Liver (tissue), 9 donors: ENCODE data around the gene ASIC2. TPM values are rescaled to one million over a fixed set of nuclear protein-coding genes. Genes with fewer than 3 reads are reported as not detected.

ENCODE experiments used
- DNase-seq: peaks from one replicate; pipeline ENCODE4 v3.0.0-alpha.2; 2017; ENCODE audit warnings: low spot score
- H3K27ac ChIP-seq, 2 donors: one replicate each; pipeline ENCODE4 v1.7.0; 2013; ENCODE audit warnings: inconsistent platforms in 2 of 2, low read length in 2 of 2, control low read depth in 1 of 2, low read depth in 1 of 2, mild to moderate bottlenecking in 1 of 2
- H3K27me3 ChIP-seq, 4 donors: one replicate each; pipeline versions ENCODE4 v1.6.1 to v1.7.0; 2013; ENCODE audit warnings: low read length in 3 of 4, inconsistent platforms in 1 of 4, mild to moderate bottlenecking in 1 of 4, moderate library complexity in 1 of 4; ENCODE audit not compliant: control insufficient read depth in 4 of 4, insufficient read depth in 4 of 4
- H3K36me3 ChIP-seq, 4 donors: one replicate each; pipeline versions ENCODE4 v1.6.1 to v1.7.0; 2013; ENCODE audit warnings: low read length in 3 of 4, mild to moderate bottlenecking in 3 of 4, low read depth in 1 of 4, moderate library complexity in 1 of 4; ENCODE audit not compliant: control insufficient read depth in 4 of 4, insufficient read depth in 3 of 4
- H3K4me1 ChIP-seq, 4 donors: one replicate each; pipeline versions ENCODE4 v1.6.1 to v1.7.0; 2013; ENCODE audit warnings: low read length in 3 of 4, mild to moderate bottlenecking in 3 of 4, moderate library complexity in 1 of 4; ENCODE audit not compliant: control insufficient read depth in 4 of 4, insufficient read depth in 4 of 4
- H3K4me3 ChIP-seq, 3 donors: one replicate each; pipeline versions ENCODE4 v1.6.1 to v1.7.0; 2013; ENCODE audit warnings: low read length in 3 of 3, control low read depth in 1 of 3, low read depth in 1 of 3, mild to moderate bottlenecking in 1 of 3
- H3K9ac ChIP-seq, 2 donors: one replicate each; pipeline ENCODE4 v1.7.0; 2013; ENCODE audit warnings: low read length in 2 of 2, mild to moderate bottlenecking in 2 of 2, moderate library complexity in 2 of 2, control low read depth in 1 of 2, low read depth in 1 of 2
- H3K9me3 ChIP-seq, 4 donors: one replicate each; pipeline versions ENCODE4 v1.6.1 to v1.7.0; 2013; ENCODE audit warnings: low read length in 3 of 4; ENCODE audit not compliant: control insufficient read depth in 4 of 4
- EGR1 ChIP-seq, 2 donors: IDR thresholded peaks; 2 replicates each; pipeline ENCODE4 v1.6.1; 2016 to 2018; ENCODE audit warnings: antibody characterized with exemption in 2 of 2, low read depth in 2 of 2
- FOXA1 ChIP-seq: IDR thresholded peaks from 2 replicates; pipeline ENCODE4 v1.6.1; 2016; ENCODE audit warnings: antibody characterized with exemption
- FOXA2 ChIP-seq: IDR thresholded peaks from 2 replicates; pipeline ENCODE4 v1.6.1; 2016; ENCODE audit warnings: antibody characterized with exemption
- GABPA ChIP-seq, 2 donors: IDR thresholded peaks in 1 of 2; conservative IDR thresholded peaks in 1 of 2; 2 replicates each; pipeline ENCODE4 v1.6.1; 2016; ENCODE audit warnings: antibody characterized with exemption in 2 of 2, mild to moderate bottlenecking in 1 of 2, moderate library complexity in 1 of 2
- HNF4A ChIP-seq, 2 donors: conservative IDR thresholded peaks; 2 replicates each; pipeline ENCODE4 v1.6.1; 2016; ENCODE audit warnings: antibody characterized with exemption in 2 of 2, mild to moderate bottlenecking in 2 of 2
- HNF4G ChIP-seq: IDR thresholded peaks from 2 replicates; pipeline ENCODE4 v1.6.1; 2016; ENCODE audit warnings: antibody characterized with exemption
- JUND ChIP-seq, 2 donors: IDR thresholded peaks; 2 replicates each; pipeline ENCODE4 v1.6.1; 2016; ENCODE audit warnings: antibody characterized with exemption in 2 of 2
- NR2F2 ChIP-seq: IDR thresholded peaks from 2 replicates; pipeline ENCODE4 v1.6.1; 2016; ENCODE audit warnings: antibody characterized with exemption
- RAD21 ChIP-seq, 2 donors: IDR thresholded peaks; 2 replicates each; pipeline ENCODE4 v1.6.1; 2016; ENCODE audit warnings: antibody characterized with exemption in 2 of 2, mild to moderate bottlenecking in 2 of 2
- RXRA ChIP-seq, 2 donors: IDR thresholded peaks; 2 replicates each; pipeline ENCODE4 v1.6.1; 2017 to 2018; ENCODE audit warnings: antibody characterized with exemption in 2 of 2, mild to moderate bottlenecking in 1 of 2
- SP1 ChIP-seq: IDR thresholded peaks from 2 replicates; pipeline ENCODE4 v1.6.1; 2018; ENCODE audit warnings: antibody characterized with exemption, mild to moderate bottlenecking
- TAF1 ChIP-seq: conservative IDR thresholded peaks from 2 replicates; pipeline ENCODE4 v1.6.1; 2016; ENCODE audit warnings: antibody characterized with exemption, mild to moderate bottlenecking
- YY1 ChIP-seq: IDR thresholded peaks from 2 replicates; pipeline ENCODE4 v1.6.1; 2016; ENCODE audit warnings: antibody characterized with exemption, mild to moderate bottlenecking
- WGBS: extraction: QIAGEN DNeasy Blood & Tissue Kit; methylation state at CpG from one replicate; pipeline ENCODE4 v1.1.7; 2013; 5-methylcytosine and 5-hydroxymethylcytosine counted together
- polyA plus RNA-seq, 2 donors: library from polyadenylated mRNA; stranded (reverse) in 1 of 2; unstranded in 1 of 2; fragments of 200-250 nt in 1 of 2; fragments of >200 nt in 1 of 2; fragmentation: Nextera tagmentation in 1 of 2; extraction: Ambion mirVana in 1 of 2; gene quantifications; one replicate each; pipeline versions ENCODE4 v1.2.1 to v1.2.3, GENCODE V29; 2013 to 2015
- total RNA-seq, 2 donors: library from RNA; depleted of rRNA; stranded (reverse); fragments of >200 nt; gene quantifications; one replicate each; pipeline ENCODE4 v1.2.3, GENCODE V29; 2014
- TF ChIP-seq, protein P1 (sequence below): IDR thresholded peaks from 2 replicates; pipeline ENCODE4 v1.6.1; 2016; ENCODE audit warnings: antibody characterized with exemption
- TF ChIP-seq, protein P2 (sequence below): IDR thresholded peaks from 2 replicates; pipeline ENCODE4 v1.6.1; 2016; ENCODE audit warnings: antibody characterized with exemption
- TF ChIP-seq, protein P3 (sequence below): fragments of 150-350 bp; IDR thresholded peaks from 2 replicates; pipeline ENCODE4 v1.5.1; 2017; ENCODE audit warnings: improper control_type of control experiment, low read depth, low read length; ENCODE audit not compliant: missing input control
- TF ChIP-seq, protein P4 (sequence below): IDR thresholded peaks from 2 replicates; pipeline ENCODE4 v1.6.1; 2016; ENCODE audit warnings: antibody characterized with exemption
- TF ChIP-seq, protein P5 (sequence below): IDR thresholded peaks from 2 replicates; pipeline ENCODE4 v1.6.1; 2016; ENCODE audit warnings: antibody characterized with exemption, mild to moderate bottlenecking
- donor health status: healthy.
- donor health status: healthy.
- donor health status: healthy.
- donor health status: healthy.
- donor health status: healthy.

ASIC2 gene
- total and polyA plus RNA-seq, 4 donors: under 0.01 TPM; not detected in 3

DNA sequence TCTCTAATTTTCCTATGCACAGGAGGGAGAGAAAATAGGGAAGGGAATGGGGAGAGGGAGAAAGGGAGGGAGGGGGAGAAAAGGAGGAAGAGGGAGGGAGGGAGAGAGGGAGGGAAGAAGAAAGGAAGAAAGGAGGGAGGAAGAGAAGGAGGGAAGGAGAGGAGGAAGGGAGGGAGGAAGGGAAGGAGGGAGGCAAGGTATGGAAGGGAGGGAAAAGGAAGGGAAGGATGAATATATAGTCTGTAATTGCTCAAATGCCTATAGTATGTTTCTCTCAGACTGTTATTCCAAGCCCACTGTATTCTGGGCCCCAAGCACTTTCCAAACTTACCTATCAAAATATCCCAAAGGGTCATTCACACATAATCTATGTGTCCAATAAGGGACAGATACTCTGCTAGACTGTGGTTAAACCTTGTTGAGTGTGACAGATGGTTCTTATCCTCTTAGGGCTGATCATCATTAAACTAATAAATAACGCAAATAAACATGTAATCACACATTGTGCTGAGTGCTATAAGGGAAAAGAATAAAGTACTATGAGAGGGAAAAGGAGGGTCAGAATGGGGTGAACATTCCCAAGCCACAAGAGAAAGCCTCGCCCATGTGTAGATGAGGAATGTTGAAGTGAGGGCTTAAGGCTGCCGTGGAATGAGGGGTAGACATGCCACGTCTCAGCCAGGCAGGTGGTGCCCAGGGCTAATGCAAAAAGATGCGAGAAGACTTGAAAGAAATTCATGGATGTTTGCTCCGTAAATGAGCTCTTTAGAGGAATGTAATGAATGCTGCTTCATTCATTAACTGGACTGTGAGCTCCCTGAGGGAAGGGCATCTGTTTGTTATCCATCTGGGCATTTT lies 30.6 kb downstream of the ASIC2 start:
- no peak for DNase-seq
- no peaks in the 10 kb centered on the region for H3K4me1 ChIP-seq
- H3K4me3 ChIP-seq: no peak overlapping the region
- no peaks in the 10 kb centered on the region for H3K9me3 ChIP-seq
- H3K27me3 ChIP-seq: peaks cover 0 to 7% (median 0%) of the 10 kb centered on the region in 4 donors
- 72% methylated on average over 6 of the region's 6 CpGs for WGBS
- no peak overlapping the region for H3K27ac ChIP-seq
- H3K9ac ChIP-seq: no peak overlapping the region
- no peaks in the 10 kb centered on the region for H3K36me3 ChIP-seq
- TF ChIP-seq TAF1 (no peak), JUND (IDR thresholded peaks at IDR 0.05) (no peak), FOXA1 (no peak), NR2F2 (no peak), HNF4A (conservative IDR thresholded peaks at IDR 0.05) (no peak), FOXA2 (no peak), EGR1 (IDR thresholded peaks at IDR 0.05; ENCODE audit: low read depth in 2 of 2) (no peak), SP1 (no peak), RXRA (IDR thresholded peaks at IDR 0.05) (no peak), RAD21 (IDR thresholded peaks at IDR 0.05) (no peak), GABPA (IDR thresholded peaks at IDR 0.05 in 1 of 2, conservative IDR thresholded peaks at IDR 0.05 in 1 of 2) (no peak), YY1 (no peak), HNF4G (no peak)
- TF ChIP-seq, protein P1, sequence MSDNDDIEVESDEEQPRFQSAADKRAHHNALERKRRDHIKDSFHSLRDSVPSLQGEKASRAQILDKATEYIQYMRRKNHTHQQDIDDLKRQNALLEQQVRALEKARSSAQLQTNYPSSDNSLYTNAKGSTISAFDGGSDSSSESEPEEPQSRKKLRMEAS: no peak
- TF ChIP-seq, protein P2, sequence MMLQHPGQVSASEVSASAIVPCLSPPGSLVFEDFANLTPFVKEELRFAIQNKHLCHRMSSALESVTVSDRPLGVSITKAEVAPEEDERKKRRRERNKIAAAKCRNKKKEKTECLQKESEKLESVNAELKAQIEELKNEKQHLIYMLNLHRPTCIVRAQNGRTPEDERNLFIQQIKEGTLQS: no peak
- TF ChIP-seq, protein P3, sequence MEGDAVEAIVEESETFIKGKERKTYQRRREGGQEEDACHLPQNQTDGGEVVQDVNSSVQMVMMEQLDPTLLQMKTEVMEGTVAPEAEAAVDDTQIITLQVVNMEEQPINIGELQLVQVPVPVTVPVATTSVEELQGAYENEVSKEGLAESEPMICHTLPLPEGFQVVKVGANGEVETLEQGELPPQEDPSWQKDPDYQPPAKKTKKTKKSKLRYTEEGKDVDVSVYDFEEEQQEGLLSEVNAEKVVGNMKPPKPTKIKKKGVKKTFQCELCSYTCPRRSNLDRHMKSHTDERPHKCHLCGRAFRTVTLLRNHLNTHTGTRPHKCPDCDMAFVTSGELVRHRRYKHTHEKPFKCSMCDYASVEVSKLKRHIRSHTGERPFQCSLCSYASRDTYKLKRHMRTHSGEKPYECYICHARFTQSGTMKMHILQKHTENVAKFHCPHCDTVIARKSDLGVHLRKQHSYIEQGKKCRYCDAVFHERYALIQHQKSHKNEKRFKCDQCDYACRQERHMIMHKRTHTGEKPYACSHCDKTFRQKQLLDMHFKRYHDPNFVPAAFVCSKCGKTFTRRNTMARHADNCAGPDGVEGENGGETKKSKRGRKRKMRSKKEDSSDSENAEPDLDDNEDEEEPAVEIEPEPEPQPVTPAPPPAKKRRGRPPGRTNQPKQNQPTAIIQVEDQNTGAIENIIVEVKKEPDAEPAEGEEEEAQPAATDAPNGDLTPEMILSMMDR: no peak
- TF ChIP-seq, protein P4, sequence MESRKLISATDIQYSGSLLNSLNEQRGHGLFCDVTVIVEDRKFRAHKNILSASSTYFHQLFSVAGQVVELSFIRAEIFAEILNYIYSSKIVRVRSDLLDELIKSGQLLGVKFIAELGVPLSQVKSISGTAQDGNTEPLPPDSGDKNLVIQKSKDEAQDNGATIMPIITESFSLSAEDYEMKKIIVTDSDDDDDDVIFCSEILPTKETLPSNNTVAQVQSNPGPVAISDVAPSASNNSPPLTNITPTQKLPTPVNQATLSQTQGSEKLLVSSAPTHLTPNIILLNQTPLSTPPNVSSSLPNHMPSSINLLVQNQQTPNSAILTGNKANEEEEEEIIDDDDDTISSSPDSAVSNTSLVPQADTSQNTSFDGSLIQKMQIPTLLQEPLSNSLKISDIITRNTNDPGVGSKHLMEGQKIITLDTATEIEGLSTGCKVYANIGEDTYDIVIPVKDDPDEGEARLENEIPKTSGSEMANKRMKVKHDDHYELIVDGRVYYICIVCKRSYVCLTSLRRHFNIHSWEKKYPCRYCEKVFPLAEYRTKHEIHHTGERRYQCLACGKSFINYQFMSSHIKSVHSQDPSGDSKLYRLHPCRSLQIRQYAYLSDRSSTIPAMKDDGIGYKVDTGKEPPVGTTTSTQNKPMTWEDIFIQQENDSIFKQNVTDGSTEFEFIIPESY: no peak
- TF ChIP-seq, protein P5, sequence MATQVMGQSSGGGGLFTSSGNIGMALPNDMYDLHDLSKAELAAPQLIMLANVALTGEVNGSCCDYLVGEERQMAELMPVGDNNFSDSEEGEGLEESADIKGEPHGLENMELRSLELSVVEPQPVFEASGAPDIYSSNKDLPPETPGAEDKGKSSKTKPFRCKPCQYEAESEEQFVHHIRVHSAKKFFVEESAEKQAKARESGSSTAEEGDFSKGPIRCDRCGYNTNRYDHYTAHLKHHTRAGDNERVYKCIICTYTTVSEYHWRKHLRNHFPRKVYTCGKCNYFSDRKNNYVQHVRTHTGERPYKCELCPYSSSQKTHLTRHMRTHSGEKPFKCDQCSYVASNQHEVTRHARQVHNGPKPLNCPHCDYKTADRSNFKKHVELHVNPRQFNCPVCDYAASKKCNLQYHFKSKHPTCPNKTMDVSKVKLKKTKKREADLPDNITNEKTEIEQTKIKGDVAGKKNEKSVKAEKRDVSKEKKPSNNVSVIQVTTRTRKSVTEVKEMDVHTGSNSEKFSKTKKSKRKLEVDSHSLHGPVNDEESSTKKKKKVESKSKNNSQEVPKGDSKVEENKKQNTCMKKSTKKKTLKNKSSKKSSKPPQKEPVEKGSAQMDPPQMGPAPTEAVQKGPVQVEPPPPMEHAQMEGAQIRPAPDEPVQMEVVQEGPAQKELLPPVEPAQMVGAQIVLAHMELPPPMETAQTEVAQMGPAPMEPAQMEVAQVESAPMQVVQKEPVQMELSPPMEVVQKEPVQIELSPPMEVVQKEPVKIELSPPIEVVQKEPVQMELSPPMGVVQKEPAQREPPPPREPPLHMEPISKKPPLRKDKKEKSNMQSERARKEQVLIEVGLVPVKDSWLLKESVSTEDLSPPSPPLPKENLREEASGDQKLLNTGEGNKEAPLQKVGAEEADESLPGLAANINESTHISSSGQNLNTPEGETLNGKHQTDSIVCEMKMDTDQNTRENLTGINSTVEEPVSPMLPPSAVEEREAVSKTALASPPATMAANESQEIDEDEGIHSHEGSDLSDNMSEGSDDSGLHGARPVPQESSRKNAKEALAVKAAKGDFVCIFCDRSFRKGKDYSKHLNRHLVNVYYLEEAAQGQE: no peak
